B cell (primary cell): ENCODE measurements around the gene SAC3D1. TPM values are rescaled to one million over a fixed set of nuclear protein-coding genes. Genes with fewer than 3 reads are reported as not detected.

Source experiments
- ATAC-seq: fragments of 200-7000 bp; cut with Tn5 transposase; one replicate; pipeline ENCODE4 v1.10.0; 2021; ENCODE audit warnings: low read depth, mild to moderate bottlenecking, moderate number of reproducible peaks, moderate library complexity
- CTCF ChIA-PET: fragments of 350-600 bp; sonication (Branson Sonifier 250); formaldehyde crosslinking; loops from one replicate; lab custom pipeline; 2021; ENCODE audit warnings: antibody characterized with exemption, inconsistent platforms; lab: Charles Lee
- POLR2A ChIA-PET: fragments of 350-600 bp; sonication (Branson Sonifier 250); formaldehyde crosslinking; loops from one replicate; lab custom pipeline; 2021; ENCODE audit warnings: antibody characterized with exemption; lab: Charles Lee
- DNase-seq: peaks from one replicate; pipeline ENCODE4 v3.0.0; 2013
- H2AFZ ChIP-seq: 2 replicates; pipeline ENCODE4 v1.6.1; 2012; ENCODE audit warnings: mild to moderate bottlenecking, low read depth, low read length; ENCODE audit not compliant: insufficient read depth, poor library complexity, severe bottlenecking
- H3K27ac ChIP-seq, 2 donors: 1 replicate in 1 of 2; 2 replicates in 1 of 2; pipeline ENCODE4 v1.5.1; 2012 to 2013; ENCODE audit warnings: low read length in 2 of 2, mild to moderate bottlenecking in 2 of 2, moderate library complexity in 1 of 2
- H3K27me3 ChIP-seq, 4 experiments: fragments of 200-600 bp in 1 of 4; sonication (generic) in 1 of 4; replicated peaks in 1 of 4; 1 replicate in 2 of 4; 2 replicates in 2 of 4; pipeline versions ENCODE4 v1.6.1 to v1.7.0; 2013 to 2016; ENCODE audit warnings: low read length in 3 of 4, mild to moderate bottlenecking in 2 of 4, mixed read lengths in 1 of 4, moderate library complexity in 1 of 4; ENCODE audit not compliant: insufficient read depth in 4 of 4, control insufficient read depth in 3 of 4; ENCODE audit errors: control extremely low read depth in 1 of 4
- H3K36me3 ChIP-seq, 2 experiments: replicated peaks in 1 of 2; 1 replicate in 1 of 2; 2 replicates in 1 of 2; pipeline versions ENCODE4 v1.6.1 to v1.7.1; 2013; ENCODE audit warnings: low read length in 1 of 2; ENCODE audit not compliant: insufficient read depth in 2 of 2, control insufficient read depth in 1 of 2; ENCODE audit errors: control extremely low read depth in 1 of 2, extremely low read depth in 1 of 2
- H3K4me1 ChIP-seq, 2 donors: fragments of 200-600 bp in 1 of 2; sonication (generic) in 1 of 2; 1 replicate in 1 of 2; 2 replicates in 1 of 2; pipeline versions ENCODE4 v1.5.1 to v1.6.1; 2013 to 2017; ENCODE audit warnings: low read length in 2 of 2; ENCODE audit not compliant: control insufficient read depth in 2 of 2, insufficient read depth in 2 of 2
- H3K4me2 ChIP-seq: replicated peaks from 2 replicates; pipeline ENCODE3; 2012; ENCODE audit warnings: mild to moderate bottlenecking, low read depth, low read length; ENCODE audit not compliant: poor library complexity, severe bottlenecking
- H3K4me3 ChIP-seq, 5 experiments: fragments of 200-600 bp in 1 of 5; sonication (generic) in 1 of 5; 1 replicate in 3 of 5; 2 replicates in 2 of 5; pipeline versions ENCODE4 v1.5.1 to v1.7.0; 2011 to 2016; ENCODE audit warnings: low read length in 4 of 5, mild to moderate bottlenecking in 4 of 5, low read depth in 2 of 5, control low read depth in 1 of 5, moderate library complexity in 1 of 5; ENCODE audit not compliant: insufficient read depth in 1 of 5; ENCODE audit errors: control extremely low read depth in 1 of 5, extremely low read depth in 1 of 5
- H3K79me2 ChIP-seq: fragments of 200-600 bp; sonication (generic); one replicate; pipeline ENCODE4 v1.6.0; 2016; ENCODE audit warnings: low read length; ENCODE audit not compliant: control insufficient read depth, insufficient read depth
- H3K9ac ChIP-seq: fragments of 200-600 bp; sonication (generic); 2 replicates; pipeline ENCODE4 v1.6.1; 2017; ENCODE audit warnings: mild to moderate bottlenecking, low read length, moderate library complexity
- H3K9me3 ChIP-seq, 3 donors: one replicate each; pipeline versions ENCODE4 v1.6.1 to v1.7.1; 2013; ENCODE audit warnings: low read length in 2 of 3; ENCODE audit not compliant: control insufficient read depth in 2 of 3, insufficient read depth in 1 of 3; ENCODE audit errors: control extremely low read depth in 1 of 3
- H4K20me1 ChIP-seq: 2 replicates; pipeline ENCODE4 v1.6.0; 2012; ENCODE audit warnings: mild to moderate bottlenecking, low read length; ENCODE audit not compliant: insufficient read depth, control insufficient read depth, poor library complexity, severe bottlenecking
- H3K27ac Mint-ChIP-seq: one replicate; pipeline ENCODE4 v1.8.0; 2021; ENCODE audit warnings: mixed read lengths
- H3K27me3 Mint-ChIP-seq: one replicate; pipeline ENCODE4 v1.8.0; 2021; ENCODE audit warnings: mixed read lengths
- H3K4me1 Mint-ChIP-seq: one replicate; pipeline ENCODE4 v1.8.0; 2021; ENCODE audit warnings: mixed read lengths
- H3K4me3 Mint-ChIP-seq: one replicate; pipeline ENCODE4 v1.8.0; 2021; ENCODE audit warnings: mixed read lengths
- H3K9me3 Mint-ChIP-seq: one replicate; pipeline ENCODE4 v1.8.0; 2022; ENCODE audit warnings: mixed read lengths; ENCODE audit not compliant: insufficient read depth
- CTCF ChIP-seq: fragments of 200-600 bp; IDR thresholded peaks from one replicate; pipeline ENCODE4 v1.8.0; 2022; ENCODE audit warnings: antibody characterized with exemption, mild to moderate bottlenecking
- EZH2 ChIP-seq: IDR thresholded peaks from 2 replicates; pipeline ENCODE4 v1.6.1; 2012; ENCODE audit warnings: borderline replicate concordance, low read depth, mild to moderate bottlenecking, moderate library complexity, low read length; ENCODE audit not compliant: insufficient read depth, poor library complexity, severe bottlenecking
- WGBS: methylation state at CpG from one replicate; pipeline ENCODE4 v1.1.5; 2013; ENCODE audit warnings: missing lambda C conversion rate; ENCODE audit not compliant: insufficient coverage; 5-methylcytosine and 5-hydroxymethylcytosine counted together
- intact Hi-C: fragments of 100-400 bp; cut with micrococcal nuclease; formaldehyde crosslinking; loops from one replicate; pipeline ENCODE4 v1.10.0; 2022
- polyA plus RNA-seq: library from polyadenylated mRNA; depleted of rRNA; stranded (reverse); fragments of >200 nt; gene quantifications from 2 replicates; pipeline ENCODE4 v1.2.3, GENCODE V29; 2012
- total RNA-seq, 2 donors: library from RNA; stranded (reverse); fragments of 120-200 nt in 1 of 2; gene quantifications; 1 replicate in 1 of 2; 2 replicates in 1 of 2; pipeline versions ENCODE4 v1.2.3 to v1.2.4, GENCODE V29; 2013 to 2022

The SAC3D1 gene
- total and polyA plus RNA-seq, 2 donors (not counting 1 experiment from before 2014, with no cell fraction given) = 5.9 to 6.0 TPM

- ATAC-seq (no peak), DNase-seq (no peak)
- Mint-ChIP-seq H3K4me1 (peaks cover under 1% of the 10 kb centered on the region), H3K27me3 (no peaks in the 10 kb centered on the region), H3K9me3 (no peaks in the 10 kb centered on the region), H3K27ac (no peak overlapping the region), H3K4me3 (no peak overlapping the region)
- 59% methylated on average over 4 of the region's 4 CpGs for WGBS
- Histone ChIP-seq H3K4me2 (no peak overlapping the region), H3K9ac (no peak overlapping the region), H3K27me3 (no peaks in the 10 kb centered on the region), H3K79me2 (no peaks in the 10 kb centered on the region), H3K36me3 (no peaks in the 10 kb centered on the region), H2AFZ (no peak overlapping the region), H3K4me1 (peaks cover 0 to 4% of the 10 kb centered on the region in 2 donors), H3K27ac (no peak overlapping the region), H3K9me3 (no peaks in the 10 kb centered on the region), H4K20me1 (no peaks in the 10 kb centered on the region), H3K4me3 (no peak overlapping the region)
- CTCF ChIA-PET = no interaction called here
- POLR2A ChIA-PET = no interaction called here
- TF ChIP-seq EZH2 (no peak), CTCF (no peak)
- intact Hi-C loops = no loop called here
Measured at GRCh38 chr11:65066805-65067291, 25.8 kb downstream of the SAC3D1 start.

- H3K27ac ChIP-seq = no peak overlapping the region
- H3K79me2 ChIP-seq = no peaks in the 10 kb centered on the region
- intact Hi-C loops = no loop called here
- H3K27ac Mint-ChIP-seq = no peak overlapping the region
- no peak overlapping the region for H3K9ac ChIP-seq
- DNase-seq (no peak), ATAC-seq (no peak)
- CTCF ChIA-PET = no interaction called here
- H3K4me1 Mint-ChIP-seq = peaks cover 4% of the 10 kb centered on the region
- H3K9me3 Mint-ChIP-seq = no peaks in the 10 kb centered on the region
- TF ChIP-seq EZH2 = no peak
- TF ChIP-seq CTCF = no peak
- H3K4me2 ChIP-seq = no peak overlapping the region
- H3K27me3 ChIP-seq = no peaks in the 10 kb centered on the region
- H3K9me3 ChIP-seq = no peaks in the 10 kb centered on the region
- H3K27me3 Mint-ChIP-seq = no peaks in the 10 kb centered on the region
- no peak overlapping the region for H2AFZ ChIP-seq
- POLR2A ChIA-PET = no interaction called here
- whole genome bisulfite sequencing = 78% methylated on average over 6 of the region's 10 CpGs
- H4K20me1 ChIP-seq = no peaks in the 10 kb centered on the region
- peaks cover 0 to 10% of the 10 kb centered on the region in 2 donors for H3K4me1 ChIP-seq
- no peak overlapping the region for H3K4me3 Mint-ChIP-seq
- H3K36me3 ChIP-seq = no peaks in the 10 kb centered on the region
- no peak overlapping the region for H3K4me3 ChIP-seq
Measured at GRCh38 chr11:65067446-65067845, 26.4 kb downstream of the SAC3D1 start.
